ENCODE data around the gene INPP5D. TPM values are rescaled to one million over a fixed set of nuclear protein-coding genes. Genes with fewer than 3 reads are reported as not detected.

INPP5D gene
- total and polyA plus RNA-seq, 2 donors (not counting 3 experiments of a cell fraction or from before 2014, with no cell fraction given): 13.9 to 46.6 TPM

GRCh38 chr2:233094614-233095013 lies 34.5 kb downstream of the INPP5D start:
- dilution Hi-C loops (cut with MboI; ENCODE audit: extremely low pct_ligation_motif_present, low sequenced_read_pairs): no loop called here
- Histone ChIP-seq H3K9me3 (replicated peaks; ENCODE audit: control insufficient read depth, insufficient read depth, low read length) (no peaks in the 10 kb centered on the region), H3K27ac (ENCODE audit: insufficient read depth, low read depth, low read length) (no peak overlapping the region), H3K9ac (replicated peaks; ENCODE audit: extremely low read depth, insufficient read depth, low read length) (no peak overlapping the region), H3K36me3 (ENCODE audit: control insufficient read depth in 2 of 2, extremely low read depth in 1 of 2, insufficient read depth in 2 of 2, low read length in 2 of 2) (no peaks in the 10 kb centered on the region), H2AFZ (ENCODE audit: low read depth, low read length) (no peak overlapping the region), H3K79me2 (ENCODE audit: control insufficient read depth, insufficient read depth, low read length) (peaks cover 3% of the 10 kb centered on the region), H3K9me1 (replicated peaks; ENCODE audit: control insufficient read depth, extremely low read depth, insufficient read depth, low read length) (no peaks in the 10 kb centered on the region), H3K4me3 (replicated peaks in 1 of 3; ENCODE audit: insufficient read depth in 1 of 3, low read depth in 1 of 3, low read length in 3 of 3) (no peak overlapping the region), H3K4me1 (ENCODE audit: control insufficient read depth, extremely low read depth, insufficient read depth, low read length) (no peaks in the 10 kb centered on the region), H3K4me2 (ENCODE audit: insufficient read depth, low read length) (no peak overlapping the region), H4K20me1 (replicated peaks; ENCODE audit: control insufficient read depth, extremely low read depth, insufficient read depth, low read length) (no peaks in the 10 kb centered on the region), H3K27me3 (ENCODE audit: control insufficient read depth in 2 of 2, insufficient read depth in 2 of 2, low read length in 2 of 2) (no peaks in the 10 kb centered on the region)
- intact Hi-C loops (cut with micrococcal nuclease): no loop called here
- TF ChIP-seq POLR2A (IDR thresholded peaks at IDR 0.05; ENCODE audit: low read depth, low read length) (no peak), GATA2 (IDR thresholded peaks at IDR 0.05; ENCODE audit: insufficient read depth, insufficient read length, low read depth, low read length) (no peak), JUN (IDR thresholded peaks at IDR 0.05; ENCODE audit: borderline replicate concordance, insufficient read depth, insufficient read length, low read depth) (no peak), POLR2AphosphoS5 (IDR thresholded peaks at IDR 0.05; ENCODE audit: insufficient read depth, low read depth, low read length) (no peak), FOS (IDR thresholded peaks at IDR 0.05; ENCODE audit: borderline replicate concordance, insufficient read depth, low read length) (no peak), EZH2 (IDR thresholded peaks at IDR 0.05; ENCODE audit: borderline replicate concordance, low read depth, low read length, severe bottlenecking) (no peak), MYC (IDR thresholded peaks at IDR 0.05; ENCODE audit: low read depth, low read length) (no peak), CTCF (IDR thresholded peaks at IDR 0.05; ENCODE audit: extremely low read depth in 1 of 2, insufficient read depth in 1 of 2, low read depth in 1 of 2, low read length in 2 of 2) (no peak)
- TF ChIP-seq, protein P1, sequence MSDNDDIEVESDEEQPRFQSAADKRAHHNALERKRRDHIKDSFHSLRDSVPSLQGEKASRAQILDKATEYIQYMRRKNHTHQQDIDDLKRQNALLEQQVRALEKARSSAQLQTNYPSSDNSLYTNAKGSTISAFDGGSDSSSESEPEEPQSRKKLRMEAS (IDR thresholded peaks at IDR 0.05; ENCODE audit: insufficient read depth, insufficient read length): no peak
- no peak for DNase-seq (ENCODE audit: low read depth, low spot score)
- ChIA-PET CTCF (no interaction called here), POLR2A (no interaction called here)
- FAIRE-seq: no peak
- no TSS peak for BruUV-seq (replicated peaks)

Data from endothelial cell of umbilical vein (primary cell).